ENCODE results near the gene CA6.
"Not testable (repeated sequence)": the region's sequence is repeated elsewhere in the genome, so short reads cannot be mapped to it uniquely, and the experiment has no call there.

DNA sequence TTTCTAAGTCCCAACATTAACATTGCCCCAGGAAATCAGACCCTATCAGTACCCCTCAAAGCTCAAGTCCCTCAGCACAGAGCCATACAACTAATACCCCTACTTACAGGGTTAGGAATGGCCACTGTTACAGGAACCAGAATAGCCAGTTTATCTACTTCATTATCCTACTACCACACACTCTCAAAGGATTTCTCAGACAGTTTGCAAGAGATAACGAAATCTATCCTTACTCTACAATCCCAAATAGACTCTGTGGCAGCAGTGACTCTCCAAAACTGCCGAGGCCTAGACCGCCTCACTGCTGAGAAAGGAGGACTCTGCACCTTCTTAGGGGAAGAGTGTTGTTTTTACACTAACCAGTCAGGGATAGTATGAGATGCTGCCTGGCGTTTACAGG lies 48.2 kb upstream of the CA6 start:
- TF ChIP-seq POLR2AphosphoS5 (IDR thresholded peaks at IDR 0.05; ENCODE audit: low read depth, low read length); CTCF (IDR thresholded peaks at IDR 0.05): not testable (repeated sequence)
